NCI-H2196 (cell line): ENCODE data around the gene ATP5F1D.

Experiments used
- DNase-seq: peaks from one replicate; lab custom pipeline; 2025; ENCODE audit not compliant: unreplicated experiment; lab: John Stamatoyannopoulos, UW

The ATP5F1D gene

DNA sequence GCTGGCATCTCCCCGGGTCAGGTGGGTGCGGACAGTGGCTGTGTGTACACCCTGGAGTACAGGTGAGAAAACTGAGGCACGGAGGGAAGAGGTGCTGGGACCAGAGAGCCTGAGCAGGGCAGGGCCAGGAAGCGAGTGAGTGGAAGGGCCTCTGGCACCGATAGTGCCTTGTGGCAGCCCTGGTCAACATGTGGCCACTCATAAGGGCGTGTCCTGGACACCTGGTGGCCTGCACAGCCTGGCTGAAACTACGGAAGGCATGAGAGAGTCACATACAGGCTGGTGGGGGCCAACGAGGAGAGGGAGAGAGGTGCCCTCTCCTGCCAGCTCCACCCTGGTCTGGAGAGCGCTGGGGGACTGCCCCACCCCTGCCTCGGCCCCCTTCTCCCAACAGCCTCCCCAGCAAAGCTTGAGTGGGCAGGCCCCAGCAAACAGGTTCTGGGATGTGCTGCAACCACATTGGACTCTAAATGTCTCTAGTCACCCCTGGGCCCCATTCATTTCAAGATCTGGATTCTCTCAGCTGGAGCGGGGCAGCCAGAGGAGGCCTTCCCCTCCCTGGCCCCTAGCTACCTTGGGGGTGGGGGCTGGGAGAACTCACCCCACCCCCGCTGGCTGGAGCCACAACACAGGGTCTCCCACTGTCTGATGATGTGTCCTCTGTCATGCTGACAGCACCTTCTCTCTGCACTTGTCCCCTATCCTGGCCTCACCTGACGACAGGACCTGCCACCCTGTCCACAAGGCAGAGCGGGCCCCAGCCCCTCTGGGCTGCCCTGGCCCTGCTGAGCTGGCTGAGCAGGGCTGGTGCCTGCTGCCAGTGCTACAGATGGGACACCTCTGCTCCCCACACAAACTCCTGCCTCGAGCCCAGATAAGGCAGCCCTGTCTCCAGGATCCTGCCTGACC lies 9.6 kb upstream of the ATP5F1D start:
- no peak for DNase-seq

DNA sequence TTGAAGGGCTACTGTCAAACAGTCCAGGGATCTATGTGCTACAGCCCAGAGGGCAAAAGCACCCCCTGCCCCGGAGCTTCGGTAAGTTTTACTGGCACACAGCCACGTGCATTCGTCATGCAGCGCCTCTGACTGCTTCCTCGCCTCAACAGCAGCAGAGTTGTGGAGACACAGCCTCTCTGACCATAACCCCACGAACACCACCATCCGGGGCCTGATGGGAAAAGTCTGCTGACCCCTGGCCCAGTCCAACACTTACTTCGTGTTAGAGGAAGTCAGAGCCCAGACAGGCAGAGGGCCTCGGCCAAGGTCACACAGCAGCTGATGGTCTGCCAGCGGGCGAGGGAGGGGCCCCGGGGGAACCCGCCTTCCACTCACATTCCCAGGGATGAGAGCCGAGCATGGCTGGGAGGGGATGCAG lies 8.9 kb upstream of the ATP5F1D start:
- no peak for DNase-seq

DNA sequence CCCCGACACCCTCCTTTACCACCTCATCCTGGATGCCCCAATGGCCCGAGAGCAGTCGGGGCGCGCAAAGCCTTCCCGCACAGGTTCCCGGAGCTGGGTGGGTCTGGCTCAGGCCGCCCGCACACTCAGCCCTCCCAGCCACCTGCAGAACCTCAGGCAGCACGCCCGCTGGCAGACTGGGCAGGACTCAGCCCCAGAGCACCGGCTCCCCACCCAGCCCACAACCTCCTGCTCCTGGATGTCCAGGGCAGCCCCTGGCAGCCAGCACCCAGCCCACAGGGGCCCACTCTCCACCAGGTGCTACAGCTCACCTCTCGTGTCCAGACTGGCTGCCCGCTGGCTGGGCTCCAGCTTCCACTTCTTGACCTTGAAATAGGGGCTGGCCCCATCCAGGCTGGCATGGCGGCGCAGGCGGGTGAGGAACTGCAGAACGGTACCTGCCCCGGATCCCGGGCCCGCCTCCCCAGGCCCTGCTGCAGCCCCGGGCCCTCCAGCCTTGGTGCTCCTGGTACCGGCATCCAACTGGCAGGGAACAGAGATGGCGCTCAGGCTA lies 8.4 kb upstream of the ATP5F1D start:
- DNase-seq: no peak

DNA sequence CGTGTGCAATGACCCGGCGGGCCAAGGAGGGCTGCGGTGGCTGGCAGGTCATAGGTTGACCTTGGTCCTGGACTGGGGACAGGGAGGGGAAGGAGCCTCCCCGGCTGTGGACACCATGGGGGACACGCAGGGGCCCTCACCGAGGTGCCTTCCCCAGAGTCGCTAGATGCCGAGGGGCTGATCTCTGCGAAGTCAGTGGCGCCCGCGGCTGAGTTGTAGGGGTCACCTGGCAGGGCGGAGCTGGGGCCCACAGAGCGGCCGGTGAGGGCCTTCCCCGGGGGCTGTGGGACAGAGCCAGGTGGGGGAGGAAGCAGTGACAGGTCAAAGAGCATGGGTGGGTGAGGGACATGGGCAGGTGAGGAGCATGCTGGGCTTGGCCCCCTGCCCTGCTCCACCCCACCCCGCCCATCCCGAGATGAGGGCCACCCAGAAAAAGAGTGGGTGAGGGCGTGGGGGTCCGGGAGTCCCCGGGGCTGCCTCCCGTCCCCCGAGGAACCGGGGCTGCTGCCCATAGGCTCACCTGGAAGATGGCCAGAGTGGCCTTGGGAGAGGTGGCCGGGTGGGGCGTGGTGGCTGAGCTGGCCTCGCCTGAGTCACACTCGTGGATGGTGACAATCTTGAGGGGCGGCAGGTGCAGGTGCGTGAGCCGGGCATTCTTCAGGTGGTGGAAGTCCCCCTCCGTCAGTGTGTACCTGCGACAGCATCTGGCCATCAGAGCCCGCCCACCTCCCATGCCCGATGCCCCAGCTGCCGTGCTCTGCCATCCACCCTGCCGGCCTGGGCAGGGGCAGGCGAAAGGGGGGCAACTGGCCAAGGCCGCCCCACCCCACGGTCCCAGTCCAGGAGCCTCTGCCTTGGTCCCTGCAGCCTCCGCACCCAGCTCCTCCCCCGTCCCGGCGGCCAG lies 7.2 kb upstream of the ATP5F1D start:
- DNase-seq: no peak

DNA sequence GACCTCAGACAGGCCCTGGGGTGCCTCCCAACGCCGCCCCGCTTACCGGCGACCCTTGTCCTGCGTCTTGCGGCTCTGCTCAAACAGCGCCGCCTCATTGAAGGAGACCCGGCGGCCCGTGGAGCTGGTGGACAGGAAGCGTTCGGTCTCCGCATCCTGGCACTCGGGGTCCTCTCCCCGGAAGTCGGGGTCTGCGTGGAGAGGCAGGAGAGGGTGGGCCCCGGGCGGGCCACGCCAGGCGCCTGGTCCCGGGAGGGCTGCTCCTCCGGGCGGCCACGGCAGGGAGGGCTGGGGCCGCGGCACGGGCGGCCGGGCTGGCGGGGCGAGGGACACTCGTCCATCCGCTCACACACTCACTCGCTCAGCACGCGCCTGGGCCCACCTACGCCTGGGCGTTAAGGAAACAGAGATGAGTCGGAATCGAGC lies 6.6 kb upstream of the ATP5F1D start:
- no peak for DNase-seq

DNA sequence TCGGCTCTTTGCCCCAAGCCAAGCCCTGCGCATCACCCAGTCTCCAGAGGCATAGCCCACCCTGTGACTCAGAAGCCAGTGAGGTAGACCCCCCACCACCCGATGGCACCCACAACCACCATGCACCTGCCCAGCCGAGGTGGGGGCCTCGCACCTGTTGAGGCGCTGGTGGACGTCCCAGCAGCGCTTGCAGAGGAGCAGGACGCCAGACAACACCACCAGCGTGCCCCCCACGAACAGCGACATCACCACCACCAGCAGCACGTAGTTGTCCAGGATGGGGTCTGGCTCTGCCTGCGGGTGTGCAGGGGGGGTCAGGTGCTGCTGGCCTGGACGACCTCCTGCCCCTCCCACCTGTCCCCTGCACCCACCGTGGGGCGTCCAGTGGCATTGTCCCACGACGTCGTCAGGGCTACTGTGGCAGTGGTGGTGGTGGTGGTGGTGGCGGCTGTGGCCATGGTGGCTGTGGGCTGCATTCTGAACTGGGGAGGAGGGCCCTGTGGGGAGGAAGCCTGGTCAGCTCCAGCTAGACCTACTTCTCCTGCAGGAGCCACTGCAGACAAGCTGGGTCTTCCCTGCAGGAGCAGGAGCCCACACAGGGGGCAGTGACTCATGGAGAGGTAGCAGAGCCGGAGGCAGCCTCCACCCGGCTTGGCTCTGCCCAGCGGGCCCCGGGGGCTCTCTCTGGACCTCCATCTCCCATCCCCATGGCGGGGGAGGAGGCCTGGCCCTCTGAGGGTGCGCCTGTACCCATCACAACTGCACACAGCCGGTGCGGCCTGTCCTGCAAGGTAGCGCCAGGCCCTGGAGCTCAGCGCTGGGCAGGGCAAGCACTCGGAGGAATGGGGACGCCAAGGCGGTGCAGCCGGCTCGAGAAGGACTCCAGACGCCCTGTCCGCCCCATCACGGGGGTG lies 5.7 kb upstream of the ATP5F1D start:
- DNase-seq: no peak

DNA sequence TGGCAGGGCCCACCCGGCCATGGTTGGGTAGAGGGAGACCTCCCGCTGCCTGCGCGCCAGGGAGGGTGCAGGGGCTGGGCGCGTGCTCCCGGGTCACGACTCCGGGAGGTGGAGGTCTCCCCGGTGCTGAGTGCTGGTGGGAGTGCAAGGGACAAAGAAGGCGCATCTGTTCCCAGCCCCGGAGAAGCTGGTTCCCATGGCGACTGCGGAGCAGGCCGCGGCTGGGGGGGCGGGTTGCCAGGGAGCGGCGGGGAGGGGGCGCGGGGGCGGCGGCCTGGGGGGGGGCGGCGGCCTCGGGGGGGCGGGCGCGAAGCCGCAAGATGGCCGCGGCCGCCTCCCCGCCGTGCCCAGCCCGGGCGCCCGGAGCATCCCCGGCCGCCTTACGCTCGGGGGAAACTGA lies 5.0 kb upstream of the ATP5F1D start:
- DNase-seq: no peak

DNA sequence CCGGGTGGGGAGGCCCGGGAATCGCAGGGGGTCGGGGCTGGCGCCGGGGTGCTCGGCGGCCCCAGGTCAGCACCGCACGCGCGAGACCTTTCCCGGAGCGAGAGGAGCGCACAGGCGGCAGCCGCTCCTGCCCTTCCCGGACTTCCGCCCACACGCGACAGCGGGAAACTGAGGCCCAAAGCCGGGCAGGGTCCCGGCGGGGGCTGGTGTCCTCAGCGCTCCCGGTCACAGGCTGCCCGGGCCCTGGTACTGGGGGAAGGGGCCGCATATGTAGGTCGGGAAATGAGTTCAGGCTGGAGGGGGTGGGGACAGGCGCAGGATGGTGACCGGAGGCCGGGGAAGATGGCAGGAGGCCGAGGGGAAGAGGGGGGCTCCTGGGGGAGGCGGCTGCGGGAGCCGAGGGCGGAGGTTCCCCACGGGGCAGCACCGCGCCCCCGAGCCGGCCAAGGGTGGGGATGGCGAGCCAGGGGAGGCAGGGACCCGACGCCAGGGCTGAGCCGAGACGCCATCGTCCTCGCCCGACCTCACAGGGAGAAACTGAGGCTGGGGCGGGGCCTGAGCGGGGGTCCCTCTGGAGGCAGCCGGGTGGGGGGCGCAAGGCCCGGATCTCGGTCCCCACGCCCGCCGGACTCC lies 4.4 kb upstream of the ATP5F1D start:
- no peak for DNase-seq

DNA sequence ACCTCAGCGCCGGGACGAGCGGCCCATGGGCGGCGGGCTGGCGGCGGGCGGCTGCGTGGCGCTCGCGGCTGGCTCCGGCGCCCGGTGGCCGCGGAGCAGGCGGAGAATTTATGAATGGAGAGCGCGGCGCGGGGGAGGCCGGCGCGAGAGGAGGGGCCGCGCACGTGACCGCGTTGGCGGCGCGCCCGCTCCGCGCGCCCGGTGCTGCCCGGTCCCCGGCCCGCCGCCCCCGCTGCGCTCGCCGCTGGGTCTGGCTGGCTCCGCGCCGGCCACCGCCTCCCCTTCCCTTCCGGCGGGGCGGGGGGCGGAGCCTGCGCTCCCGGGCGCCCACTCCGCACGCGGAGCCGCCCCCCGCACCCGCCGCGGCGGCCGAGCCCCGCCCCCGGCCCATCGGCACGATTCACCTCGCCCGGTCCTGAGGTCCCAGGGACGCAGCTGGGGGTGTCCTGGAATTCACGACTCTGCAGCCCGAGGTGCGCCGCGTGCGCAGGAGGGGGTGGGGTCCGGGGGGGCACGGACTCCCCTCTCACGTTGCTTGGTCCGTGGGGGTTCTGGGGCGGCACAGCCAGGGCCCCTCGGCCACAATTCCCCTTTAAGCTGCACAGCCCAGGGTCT lies 3.7 kb upstream of the ATP5F1D start, which contains the start of gene CBARP:
Gene CBARP (minus strand): TSS at position 252 of the 615 bp plus-strand sequence. CDS start 1,905 bp downstream, outside the sequence.
- DNase-seq: peak; percentile 37

DNA sequence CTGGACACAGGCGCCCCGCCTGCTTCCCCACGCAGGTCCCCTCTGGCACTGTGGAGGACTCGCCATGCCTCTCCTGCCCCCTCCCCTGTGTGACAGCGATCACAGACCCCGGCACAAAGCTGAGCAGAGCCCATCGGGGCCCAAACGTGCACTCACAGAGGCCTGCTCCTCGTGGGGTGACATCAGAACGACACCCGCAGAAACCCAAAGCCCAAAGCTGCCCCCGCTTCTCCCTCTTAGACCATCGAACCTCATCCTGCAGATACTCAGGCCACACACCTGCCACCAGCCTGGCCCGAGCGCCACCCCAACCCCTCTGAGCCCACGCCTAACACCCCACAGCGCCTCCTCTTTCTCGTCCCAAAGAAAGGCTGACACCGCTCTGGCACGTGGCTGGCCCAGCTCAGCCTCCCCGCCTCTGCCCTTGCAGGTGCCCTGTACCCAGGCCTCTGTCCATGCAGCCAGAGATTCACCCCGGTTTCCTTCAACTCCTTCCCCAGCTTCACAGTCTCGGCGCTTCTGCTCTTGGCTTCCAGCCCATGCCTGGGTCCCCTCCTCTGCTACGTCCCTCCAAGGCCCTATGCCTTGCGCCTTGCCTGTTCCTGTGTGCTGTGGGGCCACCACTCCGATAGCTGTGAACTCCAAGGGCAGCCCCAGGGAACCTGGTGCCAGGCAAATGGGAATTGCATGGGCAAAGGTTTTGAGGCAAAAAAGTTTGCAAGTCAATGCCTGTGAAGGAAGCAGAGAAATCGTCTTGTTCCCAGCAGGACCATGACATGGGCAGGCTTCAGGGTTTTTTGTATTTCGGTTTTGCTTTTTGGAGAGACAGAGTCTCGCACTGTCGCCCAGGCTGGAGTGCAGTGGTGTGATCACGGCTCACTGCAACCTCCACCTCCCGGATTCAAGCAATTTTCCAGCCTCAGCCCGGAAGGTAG lies 2.9 kb upstream of the ATP5F1D start:
- no peak for DNase-seq

DNA sequence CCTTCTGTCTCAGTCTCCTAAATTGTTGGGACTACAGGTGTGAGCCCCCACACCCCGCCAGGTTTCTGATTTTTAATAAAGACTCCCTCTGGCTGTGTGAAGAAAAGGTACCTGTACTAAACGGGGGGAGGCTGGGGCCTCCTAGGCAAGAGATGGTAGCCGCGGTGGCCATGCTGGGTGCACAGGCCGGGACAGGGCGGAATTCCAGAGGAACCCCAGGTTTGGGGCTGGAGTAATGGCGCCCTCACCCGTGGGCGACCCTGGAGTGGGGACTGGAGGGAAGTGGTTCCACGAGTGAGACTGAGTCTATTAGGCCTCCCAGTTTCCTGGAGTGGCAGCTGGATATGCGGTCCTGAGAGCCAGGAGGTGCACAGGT lies 2.1 kb upstream of the ATP5F1D start:
- no peak for DNase-seq

DNA sequence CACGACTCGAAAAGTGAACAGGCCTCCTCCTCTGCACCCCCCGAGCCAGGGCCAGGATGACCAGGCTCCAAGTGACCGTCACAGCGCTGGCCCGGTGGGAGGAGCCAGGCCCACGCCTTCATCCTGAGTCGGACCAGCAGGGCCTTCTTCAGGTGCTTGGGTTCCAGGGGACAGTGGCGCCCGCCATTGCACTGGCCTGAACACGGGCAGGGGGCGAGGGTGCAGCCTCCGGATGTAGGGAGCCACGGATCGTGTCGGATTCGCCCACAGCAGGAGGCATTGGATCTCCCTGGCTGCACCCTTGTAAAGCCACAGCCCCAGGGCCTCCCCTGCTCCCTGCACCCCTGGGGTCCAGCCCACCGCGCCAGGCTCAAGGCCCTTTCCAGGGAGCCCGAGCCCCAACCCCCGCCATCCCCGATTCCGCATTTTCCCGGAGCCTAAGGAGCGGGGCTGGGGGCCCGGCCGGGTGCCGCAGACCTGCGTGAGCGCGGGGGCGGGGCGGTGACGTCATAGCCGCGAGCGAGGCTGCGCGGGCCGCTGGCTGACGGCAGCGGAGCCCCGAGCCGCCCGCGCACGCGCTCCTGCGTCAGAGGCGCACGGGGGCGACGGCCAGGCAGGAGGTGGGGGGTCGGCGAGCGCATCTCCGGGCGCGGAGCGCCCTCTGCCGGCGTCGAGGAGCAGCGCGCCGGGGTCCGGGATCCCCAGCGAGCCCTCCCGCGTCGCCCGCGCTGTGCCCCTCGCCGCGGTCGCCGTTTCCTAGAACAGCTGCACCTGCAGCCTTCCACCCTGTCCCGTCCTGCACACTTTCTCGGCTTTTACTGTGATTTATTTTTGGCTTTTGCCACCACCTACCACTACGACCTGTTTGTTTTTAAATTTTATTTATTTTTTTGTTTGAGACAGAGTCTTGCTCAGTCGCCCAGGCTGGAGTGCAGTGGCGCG lies 1.5 kb upstream of the ATP5F1D start:
- DNase-seq: peak; percentile 95

DNA sequence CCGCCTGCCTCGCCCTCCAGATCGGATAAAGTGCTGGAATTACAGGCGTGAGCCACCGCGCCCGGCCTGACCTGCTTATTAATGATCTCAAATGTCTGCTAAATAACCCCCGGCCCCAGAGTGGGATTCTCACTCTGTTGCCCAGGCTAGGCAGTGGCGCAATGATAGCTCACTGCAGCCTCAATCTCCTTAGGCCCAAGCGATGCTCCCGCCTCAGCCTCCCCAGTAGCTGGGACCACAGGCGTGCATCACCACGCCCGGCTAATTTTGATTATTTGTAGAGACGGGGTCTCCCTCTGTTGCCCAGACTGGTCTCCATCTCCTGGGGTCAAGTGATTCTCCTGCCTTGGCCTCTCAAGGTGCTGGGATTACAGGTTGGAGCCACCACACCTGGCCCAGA lies 626 bp upstream of the ATP5F1D start:
- no peak for DNase-seq

DNA sequence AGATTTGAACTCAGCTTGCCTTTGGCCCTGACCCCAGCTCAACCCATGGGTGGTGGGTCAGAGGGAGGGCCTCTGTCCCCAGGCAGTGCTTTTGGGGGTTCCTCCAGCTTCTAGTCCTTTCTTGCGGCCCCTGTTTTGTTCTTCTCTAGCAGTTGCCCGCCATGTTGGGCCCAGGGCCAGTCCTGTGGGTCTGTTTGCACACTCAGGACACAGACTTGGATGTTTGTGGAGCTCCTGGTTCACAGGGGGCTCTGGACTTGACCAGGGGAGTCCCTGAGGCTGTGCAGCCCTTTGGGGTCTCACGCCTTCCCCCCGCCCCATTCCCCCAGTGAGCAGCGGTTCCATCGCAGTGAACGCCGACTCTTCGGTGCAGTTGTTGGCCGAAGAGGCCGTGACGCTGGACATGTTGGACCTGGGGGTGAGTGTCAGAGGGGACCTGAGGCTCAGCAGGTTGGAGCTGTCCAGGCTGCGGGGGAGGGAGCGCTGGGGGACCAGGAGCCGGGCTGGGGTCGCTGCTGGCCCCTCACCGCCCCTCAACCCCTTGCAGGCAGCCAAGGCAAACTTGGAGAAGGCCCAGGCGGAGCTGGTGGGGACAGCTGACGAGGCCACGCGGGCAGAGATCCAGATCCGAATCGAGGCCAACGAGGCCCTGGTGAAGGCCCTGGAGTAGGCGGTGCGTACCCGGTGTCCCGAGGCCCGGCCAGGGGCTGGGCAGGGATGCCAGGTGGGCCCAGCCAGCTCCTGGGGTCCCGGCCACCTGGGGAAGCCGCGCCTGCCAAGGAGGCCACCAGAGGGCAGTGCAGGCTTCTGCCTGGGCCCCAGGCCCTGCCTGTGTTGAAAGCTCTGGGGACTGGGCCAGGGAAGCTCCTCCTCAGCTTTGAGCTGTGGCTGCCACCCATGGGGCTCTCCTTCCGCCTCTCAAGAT lies 2.5 kb downstream of the ATP5F1D start:
- DNase-seq: peak; percentile 82

DNA sequence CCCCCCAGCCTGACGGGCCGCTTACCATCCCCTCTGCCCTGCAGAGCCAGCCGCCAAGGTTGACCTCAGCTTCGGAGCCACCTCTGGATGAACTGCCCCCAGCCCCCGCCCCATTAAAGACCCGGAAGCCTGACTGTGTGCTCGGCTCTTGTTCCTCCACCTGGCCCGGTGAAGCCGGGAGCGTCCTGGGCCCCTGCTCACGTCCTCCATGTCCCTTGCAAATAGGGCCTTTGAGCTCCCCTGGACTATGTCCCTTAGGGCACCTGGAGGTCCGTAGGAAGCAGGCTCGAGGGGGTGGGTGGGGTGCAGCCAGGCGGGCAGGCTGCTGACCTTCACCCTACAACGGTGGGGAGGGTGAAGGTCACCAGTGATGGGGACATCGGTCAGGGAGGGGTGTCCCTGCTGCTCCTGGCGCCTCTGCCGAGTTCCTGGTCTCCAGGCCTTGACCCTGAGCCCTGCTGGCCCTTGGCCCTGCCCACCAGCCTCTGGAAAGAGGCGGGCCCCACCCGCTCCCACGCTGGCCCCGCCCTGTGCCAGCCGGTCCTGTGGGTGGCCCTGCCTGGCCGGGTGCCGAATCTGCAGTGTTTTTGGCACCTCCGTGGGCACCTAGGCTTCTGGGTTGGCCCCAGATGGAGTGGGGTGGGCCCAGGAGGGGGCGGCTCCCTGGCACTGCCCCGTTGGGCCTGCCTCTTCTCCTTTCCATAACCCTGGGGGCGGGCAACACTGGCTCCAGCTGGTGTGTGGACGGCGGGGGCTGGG lies 3.3 kb downstream of the ATP5F1D start:
- DNase-seq: peak; percentile 22
